Natural killer cell (primary cell): ENCODE measurements around the gene IFT20. TPM values are rescaled to one million over a fixed set of nuclear protein-coding genes. Genes with fewer than 3 reads are reported as not detected.

Experiments used
- ATAC-seq, 3 donors: fragments of 150-1000 bp in 2 of 3; fragments of 200-7000 bp in 1 of 3; cut with Tn5 transposase; 1 replicate in 1 of 3; 2 replicates in 2 of 3; pipeline ENCODE4 v1.10.0; 2021; ENCODE audit warnings: mild to moderate bottlenecking in 2 of 3, moderate library complexity in 2 of 3
- DNase-seq, 2 donors: peaks; one replicate each; pipeline versions ENCODE4 v3.0.0 to v3.0.0-alpha.2; 2013 to 2021; ENCODE audit warnings: mixed read lengths in 1 of 2
- H3K27ac ChIP-seq: one replicate; pipeline ENCODE4 v1.5.1; 2013; ENCODE audit warnings: mild to moderate bottlenecking, low read length
- H3K27me3 ChIP-seq: one replicate; pipeline ENCODE4 v1.6.1; 2013; ENCODE audit warnings: low read length; ENCODE audit not compliant: control insufficient read depth, insufficient read depth
- H3K36me3 ChIP-seq: one replicate; pipeline ENCODE4 v1.6.1; 2013; ENCODE audit warnings: low read length; ENCODE audit not compliant: control insufficient read depth, insufficient read depth
- H3K4me1 ChIP-seq: one replicate; pipeline ENCODE4 v1.6.1; 2013; ENCODE audit warnings: low read length; ENCODE audit not compliant: control insufficient read depth, insufficient read depth
- H3K4me3 ChIP-seq: one replicate; pipeline ENCODE4 v1.5.1; 2013; ENCODE audit warnings: low read length
- H3K9me3 ChIP-seq: one replicate; pipeline ENCODE4 v1.6.1; 2013; ENCODE audit warnings: low read length; ENCODE audit not compliant: control insufficient read depth, insufficient read depth
- H3K27ac Mint-ChIP-seq, 2 donors: one replicate each; pipeline ENCODE4 v1.8.0; 2022; ENCODE audit warnings: mild to moderate bottlenecking in 2 of 2, mixed read lengths in 2 of 2, moderate library complexity in 1 of 2
- H3K27me3 Mint-ChIP-seq, 2 donors: one replicate each; pipeline ENCODE4 v1.8.0; 2022; ENCODE audit warnings: low read depth in 2 of 2, mixed read lengths in 2 of 2
- H3K36me3 Mint-ChIP-seq: one replicate; pipeline ENCODE4 v1.8.0; 2022; ENCODE audit warnings: mixed read lengths
- H3K4me1 Mint-ChIP-seq, 2 donors: one replicate each; pipeline ENCODE4 v1.8.0; 2022; ENCODE audit warnings: mixed read lengths in 2 of 2
- H3K4me3 Mint-ChIP-seq: one replicate; pipeline ENCODE4 v1.8.0; 2022; ENCODE audit warnings: mild to moderate bottlenecking, moderate library complexity, mixed read lengths
- H3K9me3 Mint-ChIP-seq, 2 donors: one replicate each; pipeline ENCODE4 v1.8.0; 2022; ENCODE audit warnings: mixed read lengths in 2 of 2
- WGBS: methylation state at CpG from one replicate; pipeline ENCODE4 v1.1.7; 2013; ENCODE audit warnings: missing lambda C conversion rate; ENCODE audit not compliant: insufficient coverage; 5-methylcytosine and 5-hydroxymethylcytosine counted together
- intact Hi-C: fragments of 100-400 bp; cut with micrococcal nuclease; formaldehyde crosslinking; loops from one replicate; pipeline ENCODE4 v1.14.2; 2022
- total RNA-seq, 4 donors: library from RNA; stranded (reverse); fragments of 120-200 nt in 1 of 4; gene quantifications; one replicate each; pipeline versions ENCODE4 v1.2.3 to v1.2.4, GENCODE V29; 2013 to 2022
- TF ChIP-seq, protein P1 (sequence below): fragments of 200-600 bp; IDR thresholded peaks from one replicate; pipeline ENCODE4 v1.8.0; 2022; ENCODE audit warnings: antibody characterized with exemption

Gene IFT20
- total RNA-seq, 3 donors from 2014 or later (not counting 1 experiment from before 2014, with no cell fraction given): 50.0 to 109 (median 68.6) TPM

DNA sequence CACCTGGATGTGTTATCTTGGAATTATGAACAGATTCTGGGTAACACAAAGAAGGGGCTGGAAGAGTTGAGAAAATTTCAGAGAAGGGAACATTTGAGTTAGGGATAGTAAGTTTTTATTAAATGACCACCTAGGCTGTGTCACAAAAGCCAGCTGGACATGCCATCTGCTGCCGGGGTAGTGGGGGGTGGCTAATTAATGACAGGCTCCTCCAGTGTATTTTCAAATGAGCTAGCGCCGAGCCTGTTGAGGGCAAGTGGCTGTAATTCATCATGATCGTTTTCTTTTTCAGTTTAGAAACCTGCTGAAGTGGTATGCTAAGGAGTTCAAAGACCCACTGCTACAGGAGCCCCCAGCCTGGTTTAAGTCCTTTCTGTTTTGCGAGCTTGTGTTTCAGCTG is 10.1 kb downstream of the IFT20 start:
- DNase-seq: no peak
- TF ChIP-seq, protein P1, sequence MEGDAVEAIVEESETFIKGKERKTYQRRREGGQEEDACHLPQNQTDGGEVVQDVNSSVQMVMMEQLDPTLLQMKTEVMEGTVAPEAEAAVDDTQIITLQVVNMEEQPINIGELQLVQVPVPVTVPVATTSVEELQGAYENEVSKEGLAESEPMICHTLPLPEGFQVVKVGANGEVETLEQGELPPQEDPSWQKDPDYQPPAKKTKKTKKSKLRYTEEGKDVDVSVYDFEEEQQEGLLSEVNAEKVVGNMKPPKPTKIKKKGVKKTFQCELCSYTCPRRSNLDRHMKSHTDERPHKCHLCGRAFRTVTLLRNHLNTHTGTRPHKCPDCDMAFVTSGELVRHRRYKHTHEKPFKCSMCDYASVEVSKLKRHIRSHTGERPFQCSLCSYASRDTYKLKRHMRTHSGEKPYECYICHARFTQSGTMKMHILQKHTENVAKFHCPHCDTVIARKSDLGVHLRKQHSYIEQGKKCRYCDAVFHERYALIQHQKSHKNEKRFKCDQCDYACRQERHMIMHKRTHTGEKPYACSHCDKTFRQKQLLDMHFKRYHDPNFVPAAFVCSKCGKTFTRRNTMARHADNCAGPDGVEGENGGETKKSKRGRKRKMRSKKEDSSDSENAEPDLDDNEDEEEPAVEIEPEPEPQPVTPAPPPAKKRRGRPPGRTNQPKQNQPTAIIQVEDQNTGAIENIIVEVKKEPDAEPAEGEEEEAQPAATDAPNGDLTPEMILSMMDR: no peak
- WGBS: 94% methylated on average over 5 of the region's 5 CpGs
- no peaks in the 10 kb centered on the region for H3K27me3 ChIP-seq
- H3K9me3 ChIP-seq: no peaks in the 10 kb centered on the region
- no peaks in the 10 kb centered on the region for H3K9me3 Mint-ChIP-seq
- H3K4me3 ChIP-seq: no peak overlapping the region
- no peaks in the 10 kb centered on the region for H3K27me3 Mint-ChIP-seq
- no peak overlapping the region for H3K27ac Mint-ChIP-seq
- H3K4me3 Mint-ChIP-seq: no peak overlapping the region
- peaks cover 12% of the 10 kb centered on the region for H3K36me3 Mint-ChIP-seq
- no peak for ATAC-seq
- no peaks in the 10 kb centered on the region for H3K4me1 ChIP-seq
- intact Hi-C loops: no loop called here
- no peak overlapping the region for H3K27ac ChIP-seq
- H3K4me1 Mint-ChIP-seq: peaks cover 1 to 2% of the 10 kb centered on the region in 2 donors
- H3K36me3 ChIP-seq: peaks cover 15% of the 10 kb centered on the region

DNA sequence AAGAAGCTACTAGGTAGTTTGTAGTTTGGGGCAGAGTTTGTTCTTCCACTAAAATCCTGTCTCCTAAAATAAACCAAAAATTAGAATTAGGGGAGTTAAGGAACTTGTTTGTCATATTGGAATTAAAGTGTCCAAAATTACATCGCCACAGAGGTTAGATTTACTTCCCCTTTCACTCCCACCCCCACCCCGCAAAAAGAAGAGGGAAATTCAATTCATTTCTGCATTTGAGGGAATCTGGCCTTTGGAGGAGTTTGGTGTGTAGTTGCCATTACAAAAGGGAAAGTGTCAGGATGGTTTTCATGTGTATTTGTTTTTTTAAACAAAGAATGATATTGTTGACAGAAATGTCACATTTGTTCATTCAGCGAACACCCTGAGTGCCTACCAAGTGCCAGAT is 10.5 kb downstream of the IFT20 start:
- Mint-ChIP-seq H3K9me3 (no peaks in the 10 kb centered on the region), H3K4me1 (peaks cover 5 to 6% of the 10 kb centered on the region in 2 donors), H3K4me3 (no peak overlapping the region), H3K27me3 (no peaks in the 10 kb centered on the region), H3K36me3 (peaks cover 12% of the 10 kb centered on the region), H3K27ac (no peak overlapping the region)
- intact Hi-C loops: no loop called here
- no peak for ATAC-seq
- Histone ChIP-seq H3K9me3 (no peaks in the 10 kb centered on the region), H3K27ac (no peak overlapping the region), H3K36me3 (peaks cover 15% of the 10 kb centered on the region), H3K27me3 (no peaks in the 10 kb centered on the region), H3K4me1 (no peaks in the 10 kb centered on the region), H3K4me3 (no peak overlapping the region)
- TF ChIP-seq, protein P1: no peak
- DNase-seq: no peak
- WGBS: 97% methylated on average over 1 of the region's 3 CpGs

- Histone ChIP-seq H3K4me3 (no peak overlapping the region), H3K9me3 (no peaks in the 10 kb centered on the region), H3K36me3 (peaks cover 15% of the 10 kb centered on the region), H3K27ac (no peak overlapping the region), H3K27me3 (no peaks in the 10 kb centered on the region), H3K4me1 (peaks cover 5% of the 10 kb centered on the region)
- ATAC-seq (no peak), DNase-seq (no peak)
- Mint-ChIP-seq H3K27ac (no peak overlapping the region), H3K4me3 (no peak overlapping the region), H3K4me1 (peaks cover 10 to 11% of the 10 kb centered on the region in 2 donors), H3K36me3 (peaks cover 12% of the 10 kb centered on the region), H3K27me3 (no peaks in the 10 kb centered on the region), H3K9me3 (no peaks in the 10 kb centered on the region)
- TF ChIP-seq, protein P1: no peak
- 90% methylated on average over 4 of the region's 5 CpGs for WGBS
- intact Hi-C loops: no loop called here
Observed at GRCh38 chr17:28324267-28324745, 11.0 kb downstream of the IFT20 start.
